ENCODE measurements around the gene RAF1. TPM values are rescaled to one million over a fixed set of nuclear protein-coding genes. Genes with fewer than 3 reads are reported as not detected.

The RAF1 gene
- total and polyA plus RNA-seq, 2 donors (not counting 1 experiment from before 2014, with no cell fraction given) = 84.3 to 126 TPM

DNA sequence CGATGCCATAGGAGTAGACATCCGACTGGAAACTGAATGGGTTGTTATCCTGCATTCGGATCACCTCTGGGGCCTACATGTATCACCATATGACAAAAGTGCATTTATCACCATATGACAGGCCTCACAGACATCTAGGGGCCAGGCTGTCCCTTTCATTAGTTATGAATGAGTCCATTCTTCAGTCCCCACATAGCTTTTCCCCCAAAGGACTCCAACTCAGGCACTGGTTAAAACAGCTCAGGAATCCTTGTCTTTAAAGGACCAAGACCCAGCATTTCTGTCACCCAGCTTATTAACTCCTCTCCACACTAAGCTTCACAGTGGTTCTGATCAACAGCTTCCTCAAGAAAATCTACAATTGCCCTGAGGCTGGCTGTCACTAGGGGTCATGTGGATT lies 78.7 kb downstream of the RAF1 start:
- CTCF ChIA-PET = no interaction called here

GRCh38 chr3:12584083-12584482 lies 79.8 kb downstream of the RAF1 start:
- H3K27ac ChIP-seq (ENCODE audit: low read length in 2 of 2) = no peak overlapping the region
- intact Hi-C loops (cut with micrococcal nuclease) = no loop called here
- Mint-ChIP-seq H3K27me3 (no peaks in the 10 kb centered on the region), H3K27ac (no peak overlapping the region), H3K4me3 (no peak overlapping the region), H3K9me3 (ENCODE audit: insufficient read depth) (no peaks in the 10 kb centered on the region), H3K4me1 (peaks cover 13% of the 10 kb centered on the region)
- ChIA-PET POLR2A (no interaction called here), CTCF (interaction anchor here (1.5 to 1.6 kb wide), 2 partner anchors 17 to 449 kb away, joined by 3 read pairs; no protein-coding TSS in a partner anchor)
- no peak for DNase-seq
- no peak overlapping the region for H3K4me2 ChIP-seq (replicated peaks; ENCODE audit: low read depth, low read length, poor library complexity, severe bottlenecking)
- TF ChIP-seq EZH2 (IDR thresholded peaks at IDR 0.05; ENCODE audit: borderline replicate concordance, insufficient read depth, low read depth, low read length, poor library complexity, severe bottlenecking) (no peak), CTCF (IDR thresholded peaks at IDR 0.05) (no peak)
- no peak for ATAC-seq (ENCODE audit: low read depth)
- no peaks in the 10 kb centered on the region for H4K20me1 ChIP-seq (ENCODE audit: control insufficient read depth, insufficient read depth, low read length, poor library complexity, severe bottlenecking)
- no peaks in the 10 kb centered on the region for H3K9me3 ChIP-seq (ENCODE audit: control extremely low read depth in 1 of 3, control insufficient read depth in 2 of 3, insufficient read depth in 1 of 3, low read length in 2 of 3)
- no peak overlapping the region for H3K9ac ChIP-seq (ENCODE audit: low read length)
- no peaks in the 10 kb centered on the region for H3K27me3 ChIP-seq (replicated peaks in 1 of 4; ENCODE audit: control extremely low read depth in 1 of 4, control insufficient read depth in 3 of 4, insufficient read depth in 4 of 4, low read length in 3 of 4)
- H3K36me3 ChIP-seq (replicated peaks in 1 of 2; ENCODE audit: control extremely low read depth in 1 of 2, control insufficient read depth in 1 of 2, extremely low read depth in 1 of 2, insufficient read depth in 2 of 2, low read length in 1 of 2) = peaks cover 7 to 86% of the 10 kb centered on the region in 2 experiments
- H3K79me2 ChIP-seq (ENCODE audit: control insufficient read depth, insufficient read depth, low read length) = no peaks in the 10 kb centered on the region
- H3K4me3 ChIP-seq (ENCODE audit: control extremely low read depth in 1 of 5, extremely low read depth in 1 of 5, insufficient read depth in 1 of 5, low read depth in 2 of 5, low read length in 4 of 5) = no peak overlapping the region
- H2AFZ ChIP-seq (ENCODE audit: insufficient read depth, low read depth, low read length, poor library complexity, severe bottlenecking) = no peak overlapping the region
- no CpG with 5 or more reads among the region's 2 CpGs for WGBS (ENCODE audit: insufficient coverage)
- H3K4me1 ChIP-seq (ENCODE audit: control insufficient read depth in 2 of 2, insufficient read depth in 2 of 2, low read length in 2 of 2) = peaks cover 3 to 5% of the 10 kb centered on the region in 2 donors

More for the DNA sequence above, 78.7 kb downstream of the RAF1 start:
- no peak for ATAC-seq (ENCODE audit: low read depth)
- H3K4me1 ChIP-seq (ENCODE audit: control insufficient read depth in 2 of 2, insufficient read depth in 2 of 2, low read length in 2 of 2) = peaks cover 3 to 7% of the 10 kb centered on the region in 2 donors
- peaks cover 7 to 85% of the 10 kb centered on the region in 2 experiments for H3K36me3 ChIP-seq (replicated peaks in 1 of 2; ENCODE audit: control extremely low read depth in 1 of 2, control insufficient read depth in 1 of 2, extremely low read depth in 1 of 2, insufficient read depth in 2 of 2, low read length in 1 of 2)
- H3K79me2 ChIP-seq (ENCODE audit: control insufficient read depth, insufficient read depth, low read length) = no peaks in the 10 kb centered on the region
- no peak for DNase-seq
- no peak for TF ChIP-seq CTCF (IDR thresholded peaks at IDR 0.05)
- TF ChIP-seq EZH2 (IDR thresholded peaks at IDR 0.05; ENCODE audit: borderline replicate concordance, insufficient read depth, low read depth, low read length, poor library complexity, severe bottlenecking) = no peak
- Mint-ChIP-seq H3K27ac (no peak overlapping the region), H3K4me3 (no peak overlapping the region), H3K27me3 (no peaks in the 10 kb centered on the region), H3K4me1 (peaks cover 8% of the 10 kb centered on the region), H3K9me3 (ENCODE audit: insufficient read depth) (no peaks in the 10 kb centered on the region)
- H3K27ac ChIP-seq (ENCODE audit: low read length in 2 of 2) = no peak overlapping the region
- no peaks in the 10 kb centered on the region for H4K20me1 ChIP-seq (ENCODE audit: control insufficient read depth, insufficient read depth, low read length, poor library complexity, severe bottlenecking)
- H3K9ac ChIP-seq (ENCODE audit: low read length) = no peak overlapping the region
- no peak overlapping the region for H3K4me3 ChIP-seq (ENCODE audit: control extremely low read depth in 1 of 5, extremely low read depth in 1 of 5, insufficient read depth in 1 of 5, low read depth in 2 of 5, low read length in 4 of 5)
- POLR2A ChIA-PET = no interaction called here
- intact Hi-C loops (cut with micrococcal nuclease) = no loop called here
- WGBS (ENCODE audit: insufficient coverage) = 100% methylated on average over 2 of the region's 3 CpGs
- H2AFZ ChIP-seq (ENCODE audit: insufficient read depth, low read depth, low read length, poor library complexity, severe bottlenecking) = no peak overlapping the region
- H3K27me3 ChIP-seq (replicated peaks in 1 of 4; ENCODE audit: control extremely low read depth in 1 of 4, control insufficient read depth in 3 of 4, insufficient read depth in 4 of 4, low read length in 3 of 4) = no peaks in the 10 kb centered on the region
- no peaks in the 10 kb centered on the region for H3K9me3 ChIP-seq (ENCODE audit: control extremely low read depth in 1 of 3, control insufficient read depth in 2 of 3, insufficient read depth in 1 of 3, low read length in 2 of 3)
- H3K4me2 ChIP-seq (replicated peaks; ENCODE audit: low read depth, low read length, poor library complexity, severe bottlenecking) = no peak overlapping the region

Measured in B cell (primary cell).